ENCODE data around the gene TBL1X. TPM values are rescaled to one million over a fixed set of nuclear protein-coding genes. Genes with fewer than 3 reads are reported as not detected.
A peak's percentile ranks its signal among the peaks of the same experiment; 100 is the strongest.
"Not testable (repeated sequence)": the region's sequence is repeated elsewhere in the genome, so short reads cannot be mapped to it uniquely, and the experiment has no call there.

TBL1X gene
- total RNA-seq, 2 experiments from 2014 or later, result 16.1 to 35.7 TPM

DNA sequence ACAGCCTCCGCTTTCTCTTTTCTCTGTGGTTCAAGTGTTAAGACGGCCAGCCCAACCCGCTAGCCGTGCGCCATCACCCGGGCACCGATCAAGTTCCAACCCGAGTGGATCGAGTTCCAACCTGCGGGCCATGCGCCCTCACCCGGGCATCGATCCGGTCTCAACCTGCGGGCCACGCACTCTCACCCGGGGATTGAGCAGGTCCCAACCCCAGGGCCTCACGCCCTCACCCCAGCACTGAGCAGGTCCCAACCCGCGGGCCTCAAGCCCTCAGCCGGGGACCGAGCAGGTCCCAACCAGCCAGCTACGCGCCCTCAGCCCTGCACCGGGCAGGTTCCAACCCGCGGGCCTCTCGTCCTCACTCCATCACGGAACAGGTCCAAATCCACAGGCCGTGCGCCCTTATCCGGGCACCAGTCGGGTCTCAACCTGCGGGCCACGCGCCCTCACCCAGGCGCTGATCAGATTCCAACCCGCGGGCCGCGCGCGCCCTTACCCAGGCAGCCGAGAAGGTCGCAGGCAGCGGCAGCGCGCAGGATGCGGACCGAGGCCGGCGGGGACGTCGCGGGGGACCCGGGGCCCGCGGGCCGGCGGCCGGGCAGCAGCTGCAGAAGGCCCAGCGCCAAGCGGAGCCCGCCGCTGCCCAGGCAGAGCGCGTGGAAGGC lies 300.3 kb downstream of the TBL1X start:
- no TSS peak for BruUV-seq (replicated peaks)
- TF ChIP-seq, protein P1, sequence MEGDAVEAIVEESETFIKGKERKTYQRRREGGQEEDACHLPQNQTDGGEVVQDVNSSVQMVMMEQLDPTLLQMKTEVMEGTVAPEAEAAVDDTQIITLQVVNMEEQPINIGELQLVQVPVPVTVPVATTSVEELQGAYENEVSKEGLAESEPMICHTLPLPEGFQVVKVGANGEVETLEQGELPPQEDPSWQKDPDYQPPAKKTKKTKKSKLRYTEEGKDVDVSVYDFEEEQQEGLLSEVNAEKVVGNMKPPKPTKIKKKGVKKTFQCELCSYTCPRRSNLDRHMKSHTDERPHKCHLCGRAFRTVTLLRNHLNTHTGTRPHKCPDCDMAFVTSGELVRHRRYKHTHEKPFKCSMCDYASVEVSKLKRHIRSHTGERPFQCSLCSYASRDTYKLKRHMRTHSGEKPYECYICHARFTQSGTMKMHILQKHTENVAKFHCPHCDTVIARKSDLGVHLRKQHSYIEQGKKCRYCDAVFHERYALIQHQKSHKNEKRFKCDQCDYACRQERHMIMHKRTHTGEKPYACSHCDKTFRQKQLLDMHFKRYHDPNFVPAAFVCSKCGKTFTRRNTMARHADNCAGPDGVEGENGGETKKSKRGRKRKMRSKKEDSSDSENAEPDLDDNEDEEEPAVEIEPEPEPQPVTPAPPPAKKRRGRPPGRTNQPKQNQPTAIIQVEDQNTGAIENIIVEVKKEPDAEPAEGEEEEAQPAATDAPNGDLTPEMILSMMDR (conservative IDR thresholded peaks at IDR 0.05; ENCODE audit: low read length), result no peak
- no peak for TF ChIP-seq EZH2phosphoT487 (IDR thresholded peaks at IDR 0.05; ENCODE audit: borderline replicate concordance, low read depth, low read length)
- intact Hi-C loops (cut with micrococcal nuclease; ENCODE audit: unreplicated experiment), result no loop called here

DNA sequence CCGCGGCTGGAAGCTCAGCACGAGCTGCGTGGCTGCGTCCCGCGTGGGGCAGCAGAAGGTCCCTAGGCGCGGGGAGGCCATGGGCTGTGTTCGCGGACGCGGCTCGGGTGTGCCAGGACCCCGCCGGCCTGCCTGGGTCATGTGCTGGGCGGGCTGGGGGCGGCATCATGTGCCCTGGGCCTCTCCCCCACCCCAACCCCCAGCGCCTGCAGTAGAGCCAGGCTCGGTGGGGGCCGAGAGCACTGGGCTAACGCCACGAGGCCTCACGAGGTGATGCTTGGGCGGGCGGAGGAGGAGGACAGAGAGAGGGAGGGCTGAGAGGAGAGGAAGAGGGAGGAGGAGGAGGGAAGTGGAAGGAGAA lies 300.9 kb downstream of the TBL1X start, which contains the start of gene GPR143:
Gene GPR143 (minus strand): TSS at position 111 of the 361 bp plus-strand sequence. CDS start 30 bp downstream, at position 81.
- CTCF ChIA-PET (ENCODE audit: unreplicated experiment), result no interaction called here
- POLR2A ChIA-PET, result no interaction called here
- TF ChIP-seq, protein P1 (conservative IDR thresholded peaks at IDR 0.05; ENCODE audit: low read length), result no peak
- TF ChIP-seq EZH2phosphoT487 (IDR thresholded peaks at IDR 0.05; ENCODE audit: borderline replicate concordance, low read depth, low read length), result no peak
- Histone ChIP-seq H3K4me2 (ENCODE audit: low read length) (no peak within 1 kb of the TSS), H3K4me3 (ENCODE audit: low read depth, low read length, poor library complexity, severe bottlenecking) (no peak within 1 kb of the TSS), H3K79me2 (ENCODE audit: insufficient read depth, low read depth, low read length) (no peaks in the 10 kb centered on the region), H4K20me1 (ENCODE audit: insufficient read depth, low read length) (no peaks in the 10 kb centered on the region), H3K36me3 (ENCODE audit: insufficient read depth, low read length) (no peaks in the 10 kb centered on the region), H3K9me2 (ENCODE audit: insufficient read depth, low read length) (no peaks in the 10 kb centered on the region), H3K4me1 (ENCODE audit: insufficient read depth, low read length, poor library complexity, severe bottlenecking) (peaks cover 15% of the 10 kb centered on the region), H3K27ac (ENCODE audit: low read depth, low read length, poor library complexity, severe bottlenecking) (no peak within 1 kb of the TSS), H3K9me3 (ENCODE audit: low read length) (no peaks in the 10 kb centered on the region), H2AFZ (ENCODE audit: low read length) (no peak within 1 kb of the TSS)
- DNase-seq (ENCODE audit: low spot score), result no peak
- no TSS peak for BruUV-seq (replicated peaks)
- intact Hi-C loops (cut with micrococcal nuclease; ENCODE audit: unreplicated experiment), result no loop called here

More for the DNA sequence above, 300.3 kb downstream of the TBL1X start:
- Histone ChIP-seq H3K27ac (ENCODE audit: low read depth, low read length, poor library complexity, severe bottlenecking) (no peak overlapping the region), H3K4me2 (ENCODE audit: low read length) (no peak overlapping the region), H2AFZ (ENCODE audit: low read length) (no peak overlapping the region), H3K36me3 (ENCODE audit: insufficient read depth, low read length) (no peaks in the 10 kb centered on the region), H3K79me2 (ENCODE audit: insufficient read depth, low read depth, low read length) (no peaks in the 10 kb centered on the region), H3K4me1 (ENCODE audit: insufficient read depth, low read length, poor library complexity, severe bottlenecking) (peaks cover 15% of the 10 kb centered on the region), H3K9me3 (ENCODE audit: low read length) (no peaks in the 10 kb centered on the region), H3K9me2 (ENCODE audit: insufficient read depth, low read length) (no peaks in the 10 kb centered on the region), H4K20me1 (ENCODE audit: insufficient read depth, low read length) (no peaks in the 10 kb centered on the region), H3K4me3 (ENCODE audit: low read depth, low read length, poor library complexity, severe bottlenecking) (no peak overlapping the region)
- DNase-seq (ENCODE audit: low spot score), result no peak
- ChIA-PET POLR2A (no interaction called here), CTCF (ENCODE audit: unreplicated experiment) (no interaction called here)

DNA sequence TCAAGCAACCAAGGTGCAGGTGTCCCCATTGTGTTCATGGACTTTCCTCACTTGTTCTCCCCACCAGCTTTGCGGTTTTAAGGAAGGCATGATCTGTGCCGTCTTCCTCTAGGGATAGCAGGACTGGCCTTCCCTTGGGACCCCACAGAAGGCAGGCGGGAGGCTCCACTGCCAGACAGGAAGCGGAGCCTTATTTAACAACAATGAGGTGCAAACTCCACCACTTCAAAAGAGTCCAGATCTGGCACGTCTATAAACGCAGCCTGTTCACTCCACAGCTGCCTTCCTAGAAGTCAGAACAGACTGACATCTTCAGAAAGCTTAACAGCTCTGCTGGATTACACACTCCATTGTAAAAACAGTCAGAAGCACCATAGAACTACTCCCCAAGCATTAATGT lies 302.5 kb downstream of the TBL1X start:
- DNase-seq (ENCODE audit: low spot score), result peak; percentile 16

DNA sequence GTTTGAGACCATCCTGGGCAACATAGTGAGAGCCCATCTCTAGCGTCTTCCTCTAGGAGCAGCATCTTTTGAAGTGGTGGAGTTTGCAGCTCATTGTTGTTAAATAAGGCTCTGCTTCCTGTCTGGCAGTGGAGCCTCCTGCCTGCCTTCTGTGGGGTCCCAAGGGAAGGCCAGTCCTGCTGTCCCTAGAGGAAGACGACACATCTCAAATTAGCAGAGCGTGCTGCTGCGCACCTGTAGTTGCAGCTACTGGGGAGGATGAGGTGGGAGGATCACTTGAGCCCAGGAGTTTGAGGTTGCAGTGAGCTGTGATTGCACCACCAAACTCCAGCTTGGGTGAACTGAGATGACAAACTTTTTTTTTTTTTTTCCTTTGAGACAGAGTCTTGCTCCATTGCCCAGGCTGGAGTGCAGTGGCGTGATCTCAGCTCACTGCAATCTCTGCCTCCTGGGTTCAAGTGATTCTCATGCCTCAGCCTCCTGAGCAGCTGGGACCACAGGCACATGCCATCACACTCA lies 303.5 kb downstream of the TBL1X start:
- H2AFZ ChIP-seq (ENCODE audit: low read length); H3K36me3 ChIP-seq (ENCODE audit: insufficient read depth, low read length); H3K27ac ChIP-seq (ENCODE audit: low read depth, low read length, poor library complexity, severe bottlenecking); BruUV-seq (replicated peaks); H4K20me1 ChIP-seq (ENCODE audit: insufficient read depth, low read length); CTCF ChIA-PET (ENCODE audit: unreplicated experiment); H3K4me3 ChIP-seq (ENCODE audit: low read depth, low read length, poor library complexity, severe bottlenecking); H3K79me2 ChIP-seq (ENCODE audit: insufficient read depth, low read depth, low read length); H3K9me3 ChIP-seq (ENCODE audit: low read length); H3K9me2 ChIP-seq (ENCODE audit: insufficient read depth, low read length); intact Hi-C loops (cut with micrococcal nuclease; ENCODE audit: unreplicated experiment): not testable (repeated sequence)
- Histone ChIP-seq H3K4me2 (ENCODE audit: low read length) (peak overlapping the region; percentile 36), H3K4me1 (ENCODE audit: insufficient read depth, low read length, poor library complexity, severe bottlenecking) (peaks cover 15% of the 10 kb centered on the region)
- POLR2A ChIA-PET, result interaction anchor here (0.6 kb wide), 1 partner anchor 834 kb away, joined by 3 read pairs; no protein-coding TSS in a partner anchor
- DNase-seq (ENCODE audit: low spot score), result peak; percentile 41

More for the DNA sequence above, 302.5 kb downstream of the TBL1X start:
- Histone ChIP-seq H3K79me2 (ENCODE audit: insufficient read depth, low read depth, low read length) (no peaks in the 10 kb centered on the region), H4K20me1 (ENCODE audit: insufficient read depth, low read length) (no peaks in the 10 kb centered on the region), H3K4me1 (ENCODE audit: insufficient read depth, low read length, poor library complexity, severe bottlenecking) (peaks cover 15% of the 10 kb centered on the region), H3K27ac (ENCODE audit: low read depth, low read length, poor library complexity, severe bottlenecking) (peak overlapping the region; percentile 25), H3K4me2 (ENCODE audit: low read length) (peak overlapping the region; percentile 36), H3K9me2 (ENCODE audit: insufficient read depth, low read length) (no peaks in the 10 kb centered on the region), H3K4me3 (ENCODE audit: low read depth, low read length, poor library complexity, severe bottlenecking) (no peak overlapping the region), H3K36me3 (ENCODE audit: insufficient read depth, low read length) (no peaks in the 10 kb centered on the region), H2AFZ (ENCODE audit: low read length) (no peak overlapping the region), H3K9me3 (ENCODE audit: low read length) (no peaks in the 10 kb centered on the region)
- POLR2A ChIA-PET, result interaction anchor here (0.6 to 1.0 kb wide), 3 partner anchors 509 to 678 kb away, joined by 3 to 10 read pairs (median 5); no protein-coding TSS in a partner anchor
- CTCF ChIA-PET (ENCODE audit: unreplicated experiment), result no interaction called here
- BruUV-seq (replicated peaks), result no TSS peak
- intact Hi-C loops (cut with micrococcal nuclease; ENCODE audit: unreplicated experiment), result no loop called here
- TF ChIP-seq EZH2phosphoT487 (IDR thresholded peaks at IDR 0.05; ENCODE audit: borderline replicate concordance, low read depth, low read length), result no peak
- TF ChIP-seq, protein P1 (conservative IDR thresholded peaks at IDR 0.05; ENCODE audit: low read length), result no peak

All from OCI-LY7 (cell line).